ENCODE results near the gene GRIN3B. TPM values are rescaled to one million over a fixed set of nuclear protein-coding genes. Genes with fewer than 3 reads are reported as not detected.

Gene GRIN3B
- total RNA-seq, 1 donor from 2014 or later: not detected

GRCh38 chr19:972281-972680 lies 27.9 kb upstream of the GRIN3B start:
- no peak for DNase-seq (ENCODE audit: low spot score in 2 of 2)
- no peaks in the 10 kb centered on the region for H3K27me3 ChIP-seq
- no peak overlapping the region for H3K4me3 ChIP-seq
- peaks cover 7 to 8% of the 10 kb centered on the region in 2 donors for H3K9me3 ChIP-seq
- intact Hi-C loops (cut with DNase I): no loop called here
- no peaks in the 10 kb centered on the region for H3K4me1 ChIP-seq
- no peak overlapping the region for H3K27ac ChIP-seq
- TF ChIP-seq CTCF (IDR thresholded peaks at IDR 0.05): no peak
- H3K36me3 ChIP-seq: peaks cover 13 to 31% of the 10 kb centered on the region in 2 donors

GRCh38 chr19:973726-974563 lies 26.3 kb upstream of the GRIN3B start:
- no peaks in the 10 kb centered on the region for H3K4me1 ChIP-seq
- no peak for DNase-seq (ENCODE audit: low spot score in 2 of 2)
- TF ChIP-seq CTCF (IDR thresholded peaks at IDR 0.05): no peak
- no peak overlapping the region for H3K27ac ChIP-seq
- H3K27me3 ChIP-seq: no peaks in the 10 kb centered on the region
- peaks cover 6 to 24% of the 10 kb centered on the region in 2 donors for H3K36me3 ChIP-seq
- intact Hi-C loops (cut with DNase I): no loop called here
- peaks cover 7 to 8% of the 10 kb centered on the region in 2 donors for H3K9me3 ChIP-seq
- no peak overlapping the region for H3K4me3 ChIP-seq

- intact Hi-C loops (cut with DNase I): no loop called here
- Histone ChIP-seq H3K4me1 (no peaks in the 10 kb centered on the region), H3K4me3 (no peak overlapping the region), H3K9me3 (peaks cover 7 to 8% of the 10 kb centered on the region in 2 donors), H3K36me3 (peaks cover 6 to 19% of the 10 kb centered on the region in 2 donors), H3K27ac (no peak overlapping the region), H3K27me3 (no peaks in the 10 kb centered on the region)
- no peak for DNase-seq (ENCODE audit: low spot score in 2 of 2)
- no peak for TF ChIP-seq CTCF (IDR thresholded peaks at IDR 0.05)
Observed at GRCh38 chr19:974564-975257, 25.5 kb upstream of the GRIN3B start.

GRCh38 chr19:976476-976875 lies 23.7 kb upstream of the GRIN3B start:
- H3K27ac ChIP-seq: no peak overlapping the region
- TF ChIP-seq CTCF (IDR thresholded peaks at IDR 0.05): no peak
- DNase-seq (ENCODE audit: low spot score in 2 of 2): no peak
- H3K36me3 ChIP-seq: peaks cover 0 to 8% of the 10 kb centered on the region in 2 donors
- no peak overlapping the region for H3K4me3 ChIP-seq
- intact Hi-C loops (cut with DNase I): no loop called here
- H3K27me3 ChIP-seq: no peaks in the 10 kb centered on the region
- no peaks in the 10 kb centered on the region for H3K4me1 ChIP-seq
- H3K9me3 ChIP-seq: no peaks in the 10 kb centered on the region

GRCh38 chr19:977058-977464 lies 23.2 kb upstream of the GRIN3B start:
- DNase-seq (ENCODE audit: low spot score in 2 of 2): no peak
- Histone ChIP-seq H3K27ac (no peak overlapping the region), H3K36me3 (peaks cover 0 to 3% of the 10 kb centered on the region in 2 donors), H3K27me3 (no peaks in the 10 kb centered on the region), H3K4me3 (no peak overlapping the region), H3K4me1 (no peaks in the 10 kb centered on the region), H3K9me3 (no peaks in the 10 kb centered on the region)
- TF ChIP-seq CTCF (IDR thresholded peaks at IDR 0.05): no peak
- intact Hi-C loops (cut with DNase I): no loop called here

Data from ascending aorta (tissue), 2 donors.